DMS153 treated with DMSO at 0.1 percent for 48 hours (cell line): ENCODE results near the gene RAB29.
"Not testable (repeated sequence)": the region's sequence is repeated elsewhere in the genome, so short reads cannot be mapped to it uniquely, and the experiment has no call there.

Experiments
- DNase-seq: peaks from one replicate; lab custom pipeline; 2025; ENCODE audit not compliant: unreplicated experiment; lab: John Stamatoyannopoulos, UW

Gene RAB29

GRCh38 chr1:205775015-205775716, at the start of gene RAB29:
Gene RAB29 (minus strand): TSS chr1:205775482. CDS start chr1:205774956, 526 bp downstream.
- peak; percentile 77 for DNase-seq

- no peak for DNase-seq
Measured at GRCh38 chr1:205824180-205824579, 48.9 kb upstream of the RAB29 start.

- DNase-seq: not testable (repeated sequence)
Measured at GRCh38 chr1:205823260-205823659, 48.0 kb upstream of the RAB29 start.

GRCh38 chr1:205822397-205822796, 47.1 kb upstream of the RAB29 start:
- no peak for DNase-seq

- no peak for DNase-seq
Measured at GRCh38 chr1:205817988-205818387, 42.7 kb upstream of the RAB29 start.

- DNase-seq: no peak
Measured at GRCh38 chr1:205817364-205817763, 42.1 kb upstream of the RAB29 start.

GRCh38 chr1:205813755-205814058, 38.4 kb upstream of the RAB29 start:
- peak; percentile 42 for DNase-seq

GRCh38 chr1:205812878-205813754, 37.8 kb upstream of the RAB29 start, which contains the start of gene SLC41A1:
Gene SLC41A1 (minus strand): TSS chr1:205813198. CDS start chr1:205810441, 2,757 bp downstream.
- peak; percentile 96 for DNase-seq

- DNase-seq: no peak
Measured at GRCh38 chr1:205812271-205812877, 37.1 kb upstream of the RAB29 start.

GRCh38 chr1:205811660-205812059, 36.4 kb upstream of the RAB29 start:
- no peak for DNase-seq

- no peak for DNase-seq
Measured at GRCh38 chr1:205810448-205811157, 35.3 kb upstream of the RAB29 start.

- no peak for DNase-seq
Measured at GRCh38 chr1:205809942-205810345, 34.7 kb upstream of the RAB29 start.

- no peak for DNase-seq
Measured at GRCh38 chr1:205809469-205809868, 34.2 kb upstream of the RAB29 start.

- no peak for DNase-seq
Measured at GRCh38 chr1:205805082-205805711, 29.9 kb upstream of the RAB29 start.

- DNase-seq: no peak
Measured at GRCh38 chr1:205804605-205805004, 29.3 kb upstream of the RAB29 start.

GRCh38 chr1:205803986-205804385, 28.7 kb upstream of the RAB29 start:
- DNase-seq: no peak

- no peak for DNase-seq
Measured at GRCh38 chr1:205802060-205802459, 26.8 kb upstream of the RAB29 start.

- DNase-seq: peak; percentile 6
Measured at GRCh38 chr1:205800981-205801703, 25.9 kb upstream of the RAB29 start.

GRCh38 chr1:205800427-205800826, 25.1 kb upstream of the RAB29 start:
- no peak for DNase-seq

- no peak for DNase-seq
Measured at GRCh38 chr1:205798577-205798976, 23.3 kb upstream of the RAB29 start.
